GM12874 (cell line): ENCODE data around the gene PXDN.

ENCODE experiments used
- TF ChIP-seq, protein P1 (sequence below): IDR thresholded peaks from 2 replicates; pipeline ENCODE4 v1.5.1; 2011; ENCODE audit warnings: low read depth, mild to moderate bottlenecking, control low read depth, low read length, moderate library complexity; ENCODE audit not compliant: insufficient read depth

PXDN gene

DNA sequence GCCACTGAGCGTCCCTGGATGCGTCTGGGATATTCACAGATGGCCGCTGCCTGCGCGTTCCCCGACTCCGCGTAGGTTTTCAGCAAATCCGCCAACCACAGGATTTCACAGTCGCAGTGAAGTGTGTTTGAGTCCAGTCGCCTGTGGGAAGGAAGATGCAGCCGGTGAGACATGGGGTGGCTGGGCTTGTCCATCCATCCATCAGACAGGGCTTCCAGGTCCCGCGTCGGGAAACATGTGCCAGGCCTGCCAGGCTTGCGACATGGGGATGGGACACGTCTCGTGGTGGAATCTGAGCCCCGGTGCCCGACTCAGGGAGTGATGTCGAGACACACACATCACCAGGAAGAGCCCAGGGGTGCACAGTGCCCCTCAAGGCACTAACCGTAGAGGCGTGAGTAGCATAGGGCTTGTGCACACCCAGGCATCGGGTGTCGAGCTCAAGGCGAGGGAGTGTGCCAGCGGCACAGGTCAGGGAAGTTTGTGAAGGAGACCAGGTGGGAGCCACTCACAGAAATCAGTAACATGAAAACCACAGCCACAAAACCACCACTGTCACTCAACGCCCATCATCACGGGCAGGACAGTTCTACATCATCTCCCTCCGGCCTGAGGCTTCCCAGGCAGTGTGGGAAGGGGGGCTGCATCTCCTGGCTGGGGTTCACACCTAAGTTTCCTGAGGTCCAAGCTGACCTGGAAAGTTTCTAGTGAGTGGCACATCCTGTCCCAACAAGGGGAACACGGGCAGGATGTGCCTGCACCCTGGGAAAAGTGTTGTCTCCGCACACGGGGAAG is 63.9 kb downstream of the PXDN start:
- TF ChIP-seq, protein P1, sequence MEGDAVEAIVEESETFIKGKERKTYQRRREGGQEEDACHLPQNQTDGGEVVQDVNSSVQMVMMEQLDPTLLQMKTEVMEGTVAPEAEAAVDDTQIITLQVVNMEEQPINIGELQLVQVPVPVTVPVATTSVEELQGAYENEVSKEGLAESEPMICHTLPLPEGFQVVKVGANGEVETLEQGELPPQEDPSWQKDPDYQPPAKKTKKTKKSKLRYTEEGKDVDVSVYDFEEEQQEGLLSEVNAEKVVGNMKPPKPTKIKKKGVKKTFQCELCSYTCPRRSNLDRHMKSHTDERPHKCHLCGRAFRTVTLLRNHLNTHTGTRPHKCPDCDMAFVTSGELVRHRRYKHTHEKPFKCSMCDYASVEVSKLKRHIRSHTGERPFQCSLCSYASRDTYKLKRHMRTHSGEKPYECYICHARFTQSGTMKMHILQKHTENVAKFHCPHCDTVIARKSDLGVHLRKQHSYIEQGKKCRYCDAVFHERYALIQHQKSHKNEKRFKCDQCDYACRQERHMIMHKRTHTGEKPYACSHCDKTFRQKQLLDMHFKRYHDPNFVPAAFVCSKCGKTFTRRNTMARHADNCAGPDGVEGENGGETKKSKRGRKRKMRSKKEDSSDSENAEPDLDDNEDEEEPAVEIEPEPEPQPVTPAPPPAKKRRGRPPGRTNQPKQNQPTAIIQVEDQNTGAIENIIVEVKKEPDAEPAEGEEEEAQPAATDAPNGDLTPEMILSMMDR = no peak

DNA sequence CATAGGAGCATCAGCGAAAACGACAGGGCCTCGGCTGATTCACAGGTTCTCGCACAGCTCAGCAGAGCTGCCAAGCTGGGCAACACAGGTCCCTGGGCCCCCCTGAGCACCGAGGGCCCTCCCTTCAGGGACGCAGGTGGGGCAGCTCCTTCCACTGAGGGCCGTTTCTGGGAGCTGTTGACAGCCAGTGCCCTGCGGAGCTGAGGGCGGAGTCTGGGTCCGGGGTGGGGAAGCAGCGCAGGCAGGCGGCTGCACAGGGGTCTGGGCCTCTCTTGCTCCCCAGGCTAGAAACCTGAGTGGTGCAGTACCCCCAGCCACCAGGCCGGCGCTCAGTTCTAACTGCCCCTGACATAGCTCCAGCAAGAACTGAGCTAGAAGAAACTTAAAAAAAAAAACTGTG is 65.7 kb downstream of the PXDN start:
- TF ChIP-seq, protein P1 = no peak

DNA sequence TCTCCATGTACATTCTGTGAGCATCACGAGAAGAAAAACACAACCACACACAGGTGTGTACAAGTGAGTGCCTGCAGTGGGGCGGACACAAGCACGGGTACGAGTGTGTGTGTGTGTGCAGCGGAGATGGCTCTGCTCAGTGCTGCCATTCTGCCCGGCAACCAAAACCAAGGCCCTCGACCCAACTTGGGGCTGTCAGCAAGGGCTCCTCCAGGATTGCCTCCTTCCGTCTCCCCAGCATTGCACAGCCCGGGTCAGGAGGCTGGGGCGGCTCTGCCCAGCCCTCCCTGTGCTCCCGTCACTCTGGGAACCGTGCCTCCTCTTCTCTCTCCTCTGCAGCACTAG is 66.5 kb downstream of the PXDN start:
- TF ChIP-seq, protein P1 = no peak

DNA sequence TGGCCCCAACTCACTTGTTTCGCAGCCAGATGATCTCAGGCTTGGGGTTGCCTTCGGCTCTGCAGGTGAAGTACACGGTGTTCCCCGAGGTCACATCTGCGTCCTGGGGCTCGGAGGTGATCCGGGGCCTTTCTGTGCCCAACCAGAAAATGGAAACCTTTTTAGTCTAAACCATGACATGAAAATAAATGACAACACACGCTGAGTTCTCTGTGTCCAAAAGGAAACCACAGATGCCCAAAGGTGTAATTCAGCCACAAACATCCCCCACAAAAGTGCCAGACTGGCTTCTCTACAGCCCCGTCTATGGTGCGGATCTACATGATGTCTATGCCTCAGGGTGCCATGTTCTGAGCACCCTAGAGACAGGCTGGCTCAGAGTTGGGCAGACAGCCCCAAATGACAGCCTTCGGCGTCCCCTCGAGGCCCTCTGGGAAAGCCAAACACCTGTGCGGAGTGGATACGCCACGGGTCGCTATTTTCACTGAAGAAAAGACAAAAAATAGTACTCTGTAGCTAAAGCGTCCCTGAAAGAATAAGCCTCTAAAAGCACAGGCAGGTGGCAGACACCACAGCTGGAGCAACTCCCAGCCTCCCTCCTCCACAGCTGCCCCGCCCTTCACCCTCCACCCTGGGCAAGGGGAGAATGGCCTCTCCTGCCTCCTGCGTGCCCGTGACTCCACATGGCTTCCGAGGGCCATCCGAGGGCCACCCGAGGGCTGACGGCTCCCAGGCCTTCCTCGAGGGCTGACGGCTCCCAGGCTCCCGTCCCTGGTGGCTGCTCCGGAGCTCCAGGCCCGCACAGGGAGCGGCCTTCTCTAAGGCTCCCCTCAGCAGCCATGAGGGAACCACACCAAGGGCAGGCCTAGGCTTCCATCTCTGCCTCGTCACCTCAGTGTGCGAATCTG is 67.1 kb downstream of the PXDN start:
- TF ChIP-seq, protein P1 = no peak

DNA sequence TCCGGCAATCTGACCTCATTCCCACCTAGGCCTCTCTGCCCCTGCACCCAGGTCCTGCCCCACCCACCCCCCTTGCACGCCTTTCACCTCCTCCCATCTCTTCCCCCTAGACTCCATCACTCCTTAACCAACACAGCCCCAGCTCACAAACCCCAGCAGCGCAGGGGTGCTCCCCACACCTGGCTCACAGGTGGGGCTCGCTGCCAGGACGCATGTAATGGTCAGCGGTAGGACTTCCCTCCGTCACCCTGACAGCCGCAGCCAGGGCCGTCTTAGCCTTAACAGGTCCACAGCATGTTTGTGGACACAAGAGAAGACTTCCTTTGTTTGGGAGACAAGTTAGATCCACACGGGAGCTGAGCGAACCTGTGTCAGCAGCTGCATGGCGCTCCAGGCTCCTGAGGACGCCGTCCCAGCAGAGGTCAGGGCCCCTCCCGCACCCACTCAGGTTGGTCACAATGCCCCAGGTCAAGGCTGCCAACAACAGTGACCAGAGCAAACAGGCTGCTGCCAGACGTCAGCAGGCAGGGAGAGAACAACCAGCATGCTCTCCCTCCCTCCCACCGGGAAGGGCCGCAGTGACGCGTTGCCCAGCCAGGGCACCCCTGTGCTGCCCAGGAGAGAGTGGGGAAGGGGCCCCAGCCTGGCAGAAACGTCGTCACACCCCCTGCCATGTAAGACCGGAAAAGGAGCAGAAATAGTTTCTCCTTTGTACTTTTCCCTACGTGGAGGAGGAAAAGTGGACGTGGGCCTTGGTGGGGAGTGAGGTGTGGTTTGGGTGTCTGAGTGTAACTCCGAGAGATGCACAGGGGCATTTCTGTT is 68.0 kb downstream of the PXDN start:
- TF ChIP-seq, protein P1 = no peak

DNA sequence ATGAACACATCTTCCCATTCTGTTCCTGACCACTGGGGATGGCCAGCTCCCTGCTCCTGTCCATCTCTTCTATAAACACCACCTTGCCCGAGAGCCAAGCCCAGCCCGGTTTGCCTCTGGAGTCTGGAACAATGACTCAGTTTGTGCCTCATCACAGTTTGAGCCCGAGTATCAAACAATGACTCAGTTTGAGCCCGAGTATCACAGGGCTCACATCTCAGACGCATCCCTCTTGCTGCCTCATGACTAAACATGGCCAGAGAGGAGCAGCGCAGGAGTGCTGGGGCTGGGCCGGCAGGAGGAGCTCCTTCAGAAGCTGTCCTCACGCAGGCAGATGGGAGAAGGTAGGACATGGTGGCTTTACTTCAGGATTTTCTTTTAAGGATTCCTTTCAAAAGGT is 68.7 kb downstream of the PXDN start:
- TF ChIP-seq, protein P1 = no peak
